Neural crest cell (in vitro differentiated cells): ENCODE results near the gene MARVELD3. TPM values are rescaled to one million over a fixed set of nuclear protein-coding genes. Genes with fewer than 3 reads are reported as not detected.
"Not testable (repeated sequence)": the region's sequence is repeated elsewhere in the genome, so short reads cannot be mapped to it uniquely, and the experiment has no call there.

Experiments
- DNase-seq: peaks from one replicate; pipeline ENCODE4 v3.0.0; 2021; ENCODE audit warnings: low read depth, mixed read lengths, low spot score
- H3K27ac Mint-ChIP-seq: one replicate; pipeline ENCODE4 v1.8.0; 2021; ENCODE audit warnings: mild to moderate bottlenecking, mixed read lengths; ENCODE audit not compliant: unreplicated experiment
- H3K27me3 Mint-ChIP-seq: 2 replicates; pipeline ENCODE4 v1.8.0; 2021; ENCODE audit warnings: low read depth, mild to moderate bottlenecking, mixed read lengths
- H3K36me3 Mint-ChIP-seq: 2 replicates; pipeline ENCODE4 v1.8.0; 2021; ENCODE audit warnings: low read depth, mild to moderate bottlenecking, mixed read lengths
- H3K4me1 Mint-ChIP-seq: 2 replicates; pipeline ENCODE4 v1.8.0; 2021; ENCODE audit warnings: mixed read lengths
- H3K4me3 Mint-ChIP-seq: one replicate; pipeline ENCODE4 v1.8.0; 2021; ENCODE audit warnings: mild to moderate bottlenecking, mixed read lengths
- H3K9me3 Mint-ChIP-seq: 2 replicates; pipeline ENCODE4 v1.8.0; 2021; ENCODE audit warnings: mixed read lengths
- CTCF ChIP-seq: fragments of 200-600 bp; sonication (generic); conservative IDR thresholded peaks from 2 replicates; pipeline ENCODE4 v1.5.0; 2021; ENCODE audit warnings: antibody characterized with exemption, mild to moderate bottlenecking
- total RNA-seq: library from RNA; stranded (reverse); gene quantifications from 2 replicates; pipeline ENCODE4 v1.2.1, GENCODE V29; 2021

The MARVELD3 gene
- total RNA-seq, 1 donor from 2014 or later: not detected

GRCh38 chr16:71674229-71674628 lies 48.2 kb downstream of the MARVELD3 start:
- Mint-ChIP-seq H3K4me3 (no peak overlapping the region), H3K4me1 (no peaks in the 10 kb centered on the region), H3K27ac (no peak overlapping the region), H3K36me3 (peaks cover 23% of the 10 kb centered on the region), H3K9me3 (no peaks in the 10 kb centered on the region), H3K27me3 (no peaks in the 10 kb centered on the region)
- no peak for DNase-seq
- no peak for TF ChIP-seq CTCF

- Mint-ChIP-seq H3K36me3 (peaks cover 19% of the 10 kb centered on the region), H3K27ac (no peak overlapping the region)
Observed at GRCh38 chr16:71675380-71675779, 49.4 kb downstream of the MARVELD3 start.

GRCh38 chr16:71676236-71676635 lies 50.3 kb downstream of the MARVELD3 start:
- no peaks in the 10 kb centered on the region for H3K9me3 Mint-ChIP-seq
- H3K27me3 Mint-ChIP-seq: no peaks in the 10 kb centered on the region
- DNase-seq: no peak
- peaks cover 19% of the 10 kb centered on the region for H3K36me3 Mint-ChIP-seq
- no peak overlapping the region for H3K4me3 Mint-ChIP-seq
- H3K4me1 Mint-ChIP-seq: no peaks in the 10 kb centered on the region
- TF ChIP-seq CTCF: no peak
- peak overlapping the region; percentile 19 for H3K27ac Mint-ChIP-seq

More at GRCh38 chr16:71675380-71675779, 49.4 kb downstream of the MARVELD3 start:
- no peak overlapping the region for H3K4me3 Mint-ChIP-seq
- no peaks in the 10 kb centered on the region for H3K4me1 Mint-ChIP-seq
- no peak for DNase-seq
- TF ChIP-seq CTCF: no peak
- no peaks in the 10 kb centered on the region for H3K27me3 Mint-ChIP-seq
- no peaks in the 10 kb centered on the region for H3K9me3 Mint-ChIP-seq

GRCh38 chr16:71681360-71681759 lies 55.4 kb downstream of the MARVELD3 start:
- DNase-seq: no peak
- no peak overlapping the region for H3K27ac Mint-ChIP-seq
- no peaks in the 10 kb centered on the region for H3K4me1 Mint-ChIP-seq
- TF ChIP-seq CTCF: no peak
- no peak overlapping the region for H3K4me3 Mint-ChIP-seq
- H3K36me3 Mint-ChIP-seq: peaks cover 22% of the 10 kb centered on the region
- H3K9me3 Mint-ChIP-seq: no peaks in the 10 kb centered on the region
- H3K27me3 Mint-ChIP-seq: no peaks in the 10 kb centered on the region

- H3K27me3 Mint-ChIP-seq, H3K9me3 Mint-ChIP-seq, H3K4me3 Mint-ChIP-seq, H3K27ac Mint-ChIP-seq, H3K4me1 Mint-ChIP-seq, DNase-seq: not testable (repeated sequence)
- H3K36me3 Mint-ChIP-seq: peaks cover 17% of the 10 kb centered on the region
Observed at GRCh38 chr16:71684280-71684679, 58.3 kb downstream of the MARVELD3 start.

Other genes with a start within 250 kb of the MARVELD3 start
- gene TLE7, start 184.1 kb upstream of the MARVELD3 start, total RNA-seq: not detected in 2 replicates
- gene ZNF23, start 163.9 kb upstream of the MARVELD3 start, total RNA-seq: 14.2 and 14.3 TPM in 2 replicates
- gene ZNF19, start 136.9 kb upstream of the MARVELD3 start, total RNA-seq: 6.4 and 7.4 TPM in 2 replicates
- not detected in 2 replicates for gene CHST4, start 99.8 kb upstream of the MARVELD3 start, total RNA-seq
- not detected in 2 replicates for gene TAT, start 49.1 kb upstream of the MARVELD3 start, total RNA-seq
- 16.2 and 18.7 TPM in 2 replicates for gene PHLPP2, start 98.5 kb downstream of the MARVELD3 start, total RNA-seq
- 95.9 and 98.6 TPM in 2 replicates for gene AP1G1, start 182.7 kb downstream of the MARVELD3 start, total RNA-seq
- 27.4 and 28.4 TPM in 2 replicates for gene ATXN1L, start 219.8 kb downstream of the MARVELD3 start, total RNA-seq